H1 (cell line): ENCODE measurements around the gene TUBA8. TPM values are rescaled to one million over a fixed set of nuclear protein-coding genes. Genes with fewer than 3 reads are reported as not detected.

ENCODE experiments used
- POLR2AphosphoS5 ChIP-seq: IDR thresholded peaks from 2 replicates; pipeline ENCODE4 v1.6.1; 2011; ENCODE audit warnings: low read depth, low read length
- RAD21 ChIP-seq, 2 experiments: IDR thresholded peaks in 1 of 2; conservative IDR thresholded peaks in 1 of 2; 2 replicates each; pipeline ENCODE4 v1.6.1; 2011; ENCODE audit warnings: low read depth in 2 of 2, low read length in 2 of 2, improper control_type of control experiment in 1 of 2, inconsistent platforms in 1 of 2, mild to moderate bottlenecking in 1 of 2, moderate library complexity in 1 of 2
- SP1 ChIP-seq: IDR thresholded peaks from 2 replicates; pipeline ENCODE4 v1.6.1; 2011; ENCODE audit warnings: low read depth, low read length
- polyA plus RNA-seq, 7 experiments: library from polyadenylated mRNA; depleted of rRNA in 3 of 7; stranded (reverse) in 5 of 7; unstranded in 2 of 7; fragments of >200 nt in 5 of 7; fragments of 200-250 nt in 2 of 7; gene quantifications; 1 replicate in 5 of 7; 2 replicates in 1 of 7; 4 replicates in 1 of 7; pipeline versions ENCODE4 v1.2.1 to v1.2.3, GENCODE V29; 2011 to 2013; ENCODE audit warnings: missing spikeins in 2 of 7, mixed read lengths in 2 of 7
- total RNA-seq: library from RNA; stranded (reverse); fragmentation: NEBNext Ultra II Directional; extraction: Animal tissue kit (Norgen Biotek cat#: 25700); gene quantifications from 2 replicates; pipeline ENCODE4 v1.2.1, GENCODE V29; 2021

Gene TUBA8
- total and polyA plus RNA-seq, 2 of the 8 experiments (the other 6 are each of a cell fraction or from before 2014, with no cell fraction given): 1.0 to 4.0 TPM

GRCh38 chr22:18101536-18101935 lies 9.1 kb upstream of the TUBA8 start (continued):
- TF ChIP-seq POLR2AphosphoS5 (no peak), RAD21 (IDR thresholded peaks at IDR 0.05 in 1 of 2, conservative IDR thresholded peaks at IDR 0.05 in 1 of 2; ENCODE audit: low read depth in 2 of 2, low read length in 2 of 2) (no peak), SP1 (no peak)
